ENCODE measurements around the gene SLAIN1.

SLAIN1 gene

DNA sequence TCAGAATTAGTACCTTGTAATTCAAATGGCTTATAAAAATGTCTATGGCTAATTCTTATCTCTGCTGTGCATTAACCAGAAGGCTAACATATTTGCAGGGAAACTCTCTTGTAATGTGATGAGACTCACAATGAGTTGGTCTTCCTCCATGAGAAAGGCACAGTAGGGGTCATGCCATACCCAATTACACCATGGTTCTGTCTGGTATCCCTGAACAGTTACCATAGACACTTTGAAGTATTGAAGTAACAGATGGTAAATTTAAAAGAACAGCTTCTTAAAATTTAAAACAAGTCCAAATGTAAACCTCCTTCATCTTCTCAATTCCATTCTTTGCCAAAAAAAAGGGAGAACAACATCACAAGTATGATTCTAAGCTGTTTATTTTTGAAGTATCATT, 22.6 kb upstream of the SLAIN1 start:
- H3K4me1 Mint-ChIP-seq = no peaks in the 10 kb centered on the region

DNA sequence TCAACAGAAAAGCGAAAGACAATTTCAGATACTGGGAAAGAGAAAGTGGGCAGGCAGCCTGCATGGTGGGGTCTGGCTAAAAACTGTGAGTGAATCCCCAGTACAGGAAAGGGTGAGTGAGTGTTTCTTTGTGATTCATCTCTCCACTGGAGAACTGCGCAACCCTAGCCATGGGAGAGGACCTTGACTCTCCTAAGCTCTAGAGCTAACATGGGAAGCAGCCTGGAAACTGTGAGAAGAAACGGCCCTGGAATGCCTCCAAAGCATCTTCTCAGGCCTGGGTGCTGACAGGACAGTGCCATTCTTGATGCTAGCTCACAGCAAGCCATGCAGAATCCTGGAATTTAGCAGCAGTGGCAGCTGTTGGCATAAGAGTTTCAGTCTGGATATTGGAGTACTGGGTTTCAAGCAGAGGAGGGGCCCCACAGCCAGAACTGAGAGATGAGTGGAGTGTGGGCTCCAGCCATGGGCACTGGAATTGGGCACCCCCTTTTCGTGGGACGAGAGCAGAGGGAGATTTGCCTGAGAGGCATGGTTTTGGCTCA, 18.7 kb upstream of the SLAIN1 start:
- Mint-ChIP-seq H3K9me3 (peaks cover 4% of the 10 kb centered on the region), H3K36me3 (ENCODE audit: low read depth) (no peaks in the 10 kb centered on the region), H3K27me3 (ENCODE audit: low read depth) (peaks cover 8% of the 10 kb centered on the region), H3K4me1 (no peaks in the 10 kb centered on the region), H3K27ac (no peak overlapping the region), H3K4me3 (no peak overlapping the region)
- TF ChIP-seq, protein P1, sequence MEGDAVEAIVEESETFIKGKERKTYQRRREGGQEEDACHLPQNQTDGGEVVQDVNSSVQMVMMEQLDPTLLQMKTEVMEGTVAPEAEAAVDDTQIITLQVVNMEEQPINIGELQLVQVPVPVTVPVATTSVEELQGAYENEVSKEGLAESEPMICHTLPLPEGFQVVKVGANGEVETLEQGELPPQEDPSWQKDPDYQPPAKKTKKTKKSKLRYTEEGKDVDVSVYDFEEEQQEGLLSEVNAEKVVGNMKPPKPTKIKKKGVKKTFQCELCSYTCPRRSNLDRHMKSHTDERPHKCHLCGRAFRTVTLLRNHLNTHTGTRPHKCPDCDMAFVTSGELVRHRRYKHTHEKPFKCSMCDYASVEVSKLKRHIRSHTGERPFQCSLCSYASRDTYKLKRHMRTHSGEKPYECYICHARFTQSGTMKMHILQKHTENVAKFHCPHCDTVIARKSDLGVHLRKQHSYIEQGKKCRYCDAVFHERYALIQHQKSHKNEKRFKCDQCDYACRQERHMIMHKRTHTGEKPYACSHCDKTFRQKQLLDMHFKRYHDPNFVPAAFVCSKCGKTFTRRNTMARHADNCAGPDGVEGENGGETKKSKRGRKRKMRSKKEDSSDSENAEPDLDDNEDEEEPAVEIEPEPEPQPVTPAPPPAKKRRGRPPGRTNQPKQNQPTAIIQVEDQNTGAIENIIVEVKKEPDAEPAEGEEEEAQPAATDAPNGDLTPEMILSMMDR (IDR thresholded peaks at IDR 0.05; ENCODE audit: unreplicated experiment in 3 of 3) = no peak

More for the DNA sequence above, 22.6 kb upstream of the SLAIN1 start:
- TF ChIP-seq, protein P1 (IDR thresholded peaks at IDR 0.05; ENCODE audit: unreplicated experiment in 3 of 3) = no peak
- H3K27ac Mint-ChIP-seq = no peak overlapping the region
- H3K9me3 Mint-ChIP-seq = peaks cover 8% of the 10 kb centered on the region
- peaks cover 8% of the 10 kb centered on the region for H3K27me3 Mint-ChIP-seq (ENCODE audit: low read depth)
- H3K4me3 Mint-ChIP-seq = no peak overlapping the region
- no peaks in the 10 kb centered on the region for H3K36me3 Mint-ChIP-seq (ENCODE audit: low read depth)

DNA sequence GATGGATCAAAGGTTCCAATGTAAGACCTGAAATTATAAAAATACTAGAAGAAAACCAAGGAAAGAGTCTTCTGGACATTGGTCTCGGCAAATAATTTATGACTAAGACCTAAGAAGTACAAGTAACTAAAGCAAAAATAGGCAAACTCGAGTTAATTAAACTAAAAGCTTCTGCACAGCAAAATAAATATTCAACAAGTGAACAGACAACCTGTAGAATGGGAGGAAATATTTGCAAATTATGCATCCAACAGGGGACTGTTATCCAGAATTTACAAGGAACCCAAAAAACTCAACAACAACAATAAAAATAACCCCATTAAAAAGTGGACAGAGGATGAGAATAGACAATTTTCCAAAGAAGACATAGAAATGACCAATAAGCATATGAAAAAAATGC, 9.7 kb upstream of the SLAIN1 start:
- no peak overlapping the region for H3K4me3 Mint-ChIP-seq
- TF ChIP-seq, protein P1 (IDR thresholded peaks at IDR 0.05; ENCODE audit: unreplicated experiment in 3 of 3) = no peak
- H3K4me1 Mint-ChIP-seq = no peaks in the 10 kb centered on the region
- H3K9me3 Mint-ChIP-seq = peaks cover 3% of the 10 kb centered on the region
- no peaks in the 10 kb centered on the region for H3K36me3 Mint-ChIP-seq (ENCODE audit: low read depth)
- peaks cover 12% of the 10 kb centered on the region for H3K27me3 Mint-ChIP-seq (ENCODE audit: low read depth)
- H3K27ac Mint-ChIP-seq = no peak overlapping the region

DNA sequence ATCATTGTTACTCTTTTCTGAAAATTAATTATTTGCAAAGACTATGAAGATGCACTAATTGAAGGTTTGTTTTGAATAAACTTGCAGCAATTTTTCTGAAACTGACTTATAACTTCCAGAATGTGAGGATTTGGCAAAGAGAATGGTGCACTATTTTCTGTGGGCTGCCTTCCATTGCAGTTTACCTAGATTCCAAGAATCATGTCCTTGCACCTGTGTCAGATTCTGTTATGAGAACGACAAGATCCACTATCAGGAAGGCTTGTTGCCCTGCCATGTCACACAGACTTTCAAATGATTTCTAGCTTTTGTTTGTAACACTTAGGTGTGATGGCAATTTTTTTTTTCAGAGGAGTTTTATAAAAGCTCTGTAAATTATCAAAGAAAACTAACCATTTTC, 5.6 kb upstream of the SLAIN1 start:
- Mint-ChIP-seq H3K27me3 (ENCODE audit: low read depth) (peaks cover 47% of the 10 kb centered on the region), H3K9me3 (no peaks in the 10 kb centered on the region), H3K36me3 (ENCODE audit: low read depth) (no peaks in the 10 kb centered on the region), H3K27ac (no peak overlapping the region), H3K4me3 (no peak overlapping the region), H3K4me1 (peaks cover 7% of the 10 kb centered on the region)
- TF ChIP-seq, protein P1 (IDR thresholded peaks at IDR 0.05; ENCODE audit: unreplicated experiment in 3 of 3) = no peak

DNA sequence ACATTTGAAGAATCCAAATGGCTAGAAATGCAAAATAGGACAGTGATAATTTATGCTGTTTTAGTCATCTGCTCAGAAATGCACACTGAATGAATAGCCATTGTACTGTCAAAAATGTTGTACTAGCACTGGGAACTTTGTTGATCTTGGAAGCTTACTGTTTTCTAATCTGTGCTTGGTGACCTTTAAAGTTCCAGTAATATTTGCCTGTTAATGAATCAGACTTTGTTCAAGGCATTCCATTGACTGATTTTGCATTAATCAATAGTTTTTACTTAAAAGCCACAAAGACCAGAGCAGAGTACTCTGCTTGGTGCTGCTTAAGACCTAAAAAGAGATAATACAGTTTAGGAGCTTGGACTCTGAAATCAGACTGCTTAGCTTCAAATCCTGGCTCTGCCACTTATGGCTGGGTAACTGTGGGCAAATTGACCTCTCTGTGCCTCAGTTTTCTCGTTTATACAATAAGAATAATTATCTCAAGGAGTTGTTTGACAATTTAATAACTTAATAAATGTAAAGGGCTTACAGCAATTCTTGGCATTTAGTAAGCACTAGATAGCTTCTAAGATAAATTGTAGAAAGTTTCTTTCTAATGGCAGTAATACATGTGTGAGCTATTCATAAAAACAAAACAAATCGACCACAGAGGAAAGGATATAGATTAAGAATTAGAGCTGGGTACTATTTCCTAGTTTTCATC, 4.6 kb upstream of the SLAIN1 start:
- TF ChIP-seq, protein P1 (IDR thresholded peaks at IDR 0.05; ENCODE audit: unreplicated experiment in 3 of 3) = no peak
- Mint-ChIP-seq H3K36me3 (ENCODE audit: low read depth) (no peaks in the 10 kb centered on the region), H3K4me1 (peaks cover 11% of the 10 kb centered on the region), H3K27me3 (ENCODE audit: low read depth) (peaks cover 51% of the 10 kb centered on the region), H3K9me3 (no peaks in the 10 kb centered on the region), H3K4me3 (no peak overlapping the region), H3K27ac (no peak overlapping the region)

DNA sequence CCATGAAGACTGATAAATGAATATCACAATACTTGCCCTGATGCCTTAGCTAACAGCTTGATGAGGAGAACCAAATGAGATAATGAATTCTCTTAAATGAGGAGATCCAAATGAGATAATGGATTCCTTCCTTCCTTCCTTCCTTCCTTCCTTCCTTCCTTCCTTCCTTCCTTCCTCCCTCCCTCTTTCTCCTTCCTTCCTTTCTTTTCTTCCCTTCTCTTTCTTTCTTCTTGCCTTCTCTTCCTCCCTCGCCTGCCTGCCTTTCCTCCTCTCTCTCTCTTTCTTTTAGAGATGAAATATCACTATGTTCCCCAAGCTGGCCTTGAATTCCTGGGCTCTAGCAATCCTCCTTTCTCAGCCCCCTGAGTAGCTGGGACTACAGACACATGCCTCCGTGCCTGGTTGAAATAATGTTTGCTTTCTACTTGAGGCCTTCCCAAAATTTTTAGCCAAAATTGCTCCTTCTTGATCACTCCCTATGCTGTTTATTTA, 4.0 kb upstream of the SLAIN1 start:
- Mint-ChIP-seq H3K4me3 (no peak overlapping the region), H3K9me3 (no peaks in the 10 kb centered on the region), H3K4me1 (peaks cover 11% of the 10 kb centered on the region), H3K36me3 (ENCODE audit: low read depth) (no peaks in the 10 kb centered on the region), H3K27me3 (ENCODE audit: low read depth) (peaks cover 51% of the 10 kb centered on the region), H3K27ac (no peak overlapping the region)
- TF ChIP-seq, protein P1 (IDR thresholded peaks at IDR 0.05; ENCODE audit: unreplicated experiment in 3 of 3) = no peak

Measured in nephron (organoid).